NCI-H446 (cell line): ENCODE measurements around the gene TRIM13.

ENCODE experiments used
- DNase-seq, 2 experiments: peaks; one replicate each; lab custom pipeline; 2025; lab: John Stamatoyannopoulos, UW

TRIM13 gene

DNA sequence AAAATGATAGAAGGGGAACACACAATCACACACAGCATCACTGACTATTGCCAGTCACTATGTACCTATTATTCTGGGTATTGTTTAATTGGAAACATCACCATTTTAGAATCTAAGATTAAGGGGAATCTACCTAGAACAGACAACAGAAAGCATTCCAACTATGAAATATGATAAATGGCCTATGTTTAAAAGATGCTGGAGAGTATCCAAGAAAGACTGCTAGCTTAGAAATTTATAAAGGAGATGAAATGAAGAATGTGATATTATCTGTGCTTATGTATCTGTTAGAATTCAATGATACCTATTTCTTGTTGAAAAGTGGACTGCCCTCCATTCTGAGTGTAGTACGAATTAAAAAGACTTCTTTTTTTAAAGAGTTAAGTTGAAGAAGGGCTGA, 68.9 kb downstream of the TRIM13 start:
- no peak for DNase-seq
